Measurements from ENCODE around the gene SORBS1. TPM values are rescaled to one million over a fixed set of nuclear protein-coding genes. Genes with fewer than 3 reads are reported as not detected.

Gene SORBS1
- total and polyA plus RNA-seq, 8 donors, result 11.4 to 25.6 (median 16.8) TPM

- Histone ChIP-seq H3K4me3 (no peak overlapping the region), H3K36me3 (no peaks in the 10 kb centered on the region), H3K9me3 (no peaks in the 10 kb centered on the region), H3K27me3 (no peaks in the 10 kb centered on the region), H3K4me1 (no peaks in the 10 kb centered on the region), H3K27ac (peak overlapping the region in 1 of 4 donors; percentile 15)
- no peak for TF ChIP-seq CTCF (IDR thresholded peaks at IDR 0.05)
- no peak for FAIRE-seq
- peak in 3 of 4 donors; percentile 40 to 63 (median 62) for ATAC-seq
- 73 to 80% methylated on average over 5 of the region's 5 CpGs for WGBS, 2 donors
- intact Hi-C loops (cut with DNase I), result no loop called here
- DNase-seq, result no peak
Measured at GRCh38 chr10:95567903-95568630, 6.9 kb upstream of the SORBS1 start.

DNA sequence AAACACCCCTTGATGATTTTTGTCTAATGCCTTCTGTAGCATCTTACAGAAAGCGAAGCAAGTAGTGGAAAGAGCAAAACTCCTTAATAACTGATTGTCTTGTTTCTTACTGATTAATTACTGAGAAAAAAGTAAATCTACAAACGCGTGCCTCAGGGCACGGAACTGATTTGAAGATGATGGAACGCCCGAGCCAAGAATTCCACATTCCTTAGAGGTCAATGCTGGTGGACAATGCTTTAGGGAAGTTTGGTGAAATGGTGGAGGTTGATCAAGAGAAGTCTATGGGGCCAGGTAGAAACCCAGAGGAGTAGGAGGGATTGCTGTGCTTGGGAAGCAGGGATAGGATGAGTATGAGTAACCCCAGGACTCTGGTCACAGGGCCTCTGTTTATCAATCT lies 5.0 kb upstream of the SORBS1 start:
- intact Hi-C loops (cut with DNase I), result no loop called here
- Histone ChIP-seq H3K4me3 (no peak overlapping the region), H3K27ac (no peak overlapping the region), H3K4me1 (no peaks in the 10 kb centered on the region), H3K27me3 (no peaks in the 10 kb centered on the region), H3K9me3 (no peaks in the 10 kb centered on the region), H3K36me3 (no peaks in the 10 kb centered on the region)
- DNase-seq, result no peak
- no peak for TF ChIP-seq CTCF (IDR thresholded peaks at IDR 0.05)
- FAIRE-seq, result no peak
- ATAC-seq, result no peak
- 91% methylated on average over 6 of the region's 6 CpGs for WGBS, 2 donors

DNA sequence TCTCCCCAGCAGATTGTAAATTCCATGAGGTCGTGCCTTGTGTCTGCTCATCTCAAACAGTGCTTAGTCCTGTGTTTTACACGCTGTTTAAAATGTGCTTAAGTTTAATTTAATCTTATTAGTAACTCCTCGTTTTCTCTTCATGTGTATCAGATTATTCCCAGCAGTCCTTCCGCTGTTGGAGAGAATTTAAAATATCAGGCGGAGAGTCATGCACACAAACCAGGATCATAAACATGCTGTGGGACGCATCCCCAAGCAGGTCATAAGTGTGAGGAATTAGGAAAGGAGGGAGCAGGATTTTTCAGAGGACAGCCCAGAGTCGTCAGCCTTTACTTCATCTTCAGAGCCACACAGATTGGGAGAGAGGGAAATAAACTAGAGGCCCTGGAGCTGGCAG lies 4.2 kb upstream of the SORBS1 start:
- no peaks in the 10 kb centered on the region for H3K4me1 ChIP-seq
- H3K9me3 ChIP-seq, result no peaks in the 10 kb centered on the region
- 81 to 85% methylated on average over 7 of the region's 7 CpGs for WGBS, 2 donors
- ATAC-seq (no peak), FAIRE-seq (no peak), DNase-seq (no peak)
- no peaks in the 10 kb centered on the region for H3K27me3 ChIP-seq
- no peak overlapping the region for H3K4me3 ChIP-seq
- no peaks in the 10 kb centered on the region for H3K36me3 ChIP-seq
- H3K27ac ChIP-seq, result no peak overlapping the region
- TF ChIP-seq CTCF (IDR thresholded peaks at IDR 0.05), result no peak
- intact Hi-C loops (cut with DNase I), result no loop called here

DNA sequence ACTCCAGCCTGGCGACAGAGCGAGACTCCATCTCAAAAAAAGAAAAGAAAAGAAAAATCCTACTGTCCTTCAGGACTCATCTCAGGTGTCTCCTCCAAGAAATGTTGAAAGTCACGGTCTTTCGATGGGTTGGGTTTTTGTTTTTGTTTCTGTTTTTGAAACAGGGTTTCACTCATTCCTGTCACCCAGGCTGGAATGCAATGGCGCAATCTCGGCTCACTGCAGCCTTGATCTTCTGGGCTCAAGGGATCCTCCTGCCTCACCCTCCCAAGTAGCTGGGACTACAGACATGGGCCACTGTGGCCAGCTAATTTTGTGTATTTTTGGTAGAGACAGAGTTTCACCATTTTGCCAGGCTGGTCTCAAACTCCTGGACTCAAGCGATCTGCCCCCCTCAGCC lies 3.1 kb upstream of the SORBS1 start:
- Histone ChIP-seq H3K9me3 (no peaks in the 10 kb centered on the region), H3K36me3 (no peaks in the 10 kb centered on the region), H3K27me3 (no peaks in the 10 kb centered on the region), H3K4me1 (peaks cover 0 to 7% (median 0%) of the 10 kb centered on the region in 3 donors), H3K27ac (no peak overlapping the region), H3K4me3 (no peak overlapping the region)
- 97% methylated on average over 7 of the region's 7 CpGs for WGBS, 2 donors
- no peak for DNase-seq
- FAIRE-seq, result no peak
- intact Hi-C loops (cut with DNase I), result no loop called here
- no peak for ATAC-seq
- no peak for TF ChIP-seq CTCF (IDR thresholded peaks at IDR 0.05)

- WGBS, 2 donors, result 56 to 61% methylated on average over 7 of the region's 7 CpGs
- no peaks in the 10 kb centered on the region for H3K27me3 ChIP-seq
- no peak for FAIRE-seq
Measured at GRCh38 chr10:95562341-95562965, 1.3 kb upstream of the SORBS1 start.

More at GRCh38 chr10:95562341-95562965, 1.3 kb upstream of the SORBS1 start:
- DNase-seq (no peak), ATAC-seq (no peak)
- Histone ChIP-seq H3K4me1 (peaks cover 0 to 7% (median 0%) of the 10 kb centered on the region in 3 donors), H3K36me3 (no peaks in the 10 kb centered on the region), H3K27ac (no peak overlapping the region), H3K9me3 (no peaks in the 10 kb centered on the region), H3K4me3 (no peak overlapping the region)
- intact Hi-C loops (cut with DNase I), result no loop called here
- no peak for TF ChIP-seq CTCF (IDR thresholded peaks at IDR 0.05)

Measured in pancreas (tissue), 10 donors.